ENCODE results near the gene KDM6A. TPM values are rescaled to one million over a fixed set of nuclear protein-coding genes. Genes with fewer than 3 reads are reported as not detected.
A peak's percentile ranks its signal among the peaks of the same experiment; 100 is the strongest.

The KDM6A gene
- total RNA-seq, 1 experiment from 2014 or later = 45.0 TPM

DNA sequence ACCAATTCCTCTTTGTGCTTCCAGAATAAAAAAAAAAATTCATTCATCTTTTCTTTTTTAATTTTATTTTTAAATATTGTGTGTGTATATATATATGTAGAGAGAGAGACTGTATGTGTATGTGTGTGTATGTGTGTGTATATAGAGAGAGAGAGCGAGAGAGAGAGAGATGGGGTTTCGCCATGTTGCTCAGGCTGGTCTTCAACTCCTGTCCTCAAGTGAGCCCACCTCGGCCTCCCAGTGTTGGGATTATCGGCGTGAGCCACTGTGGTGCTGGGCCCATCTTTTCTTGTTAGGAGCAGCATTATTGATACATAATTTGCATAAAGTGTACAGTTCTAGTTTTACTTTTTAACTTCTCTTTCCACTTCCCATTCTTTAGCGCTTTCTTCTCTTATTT lies 33.6 kb downstream of the KDM6A start:
- peaks cover 14% of the 10 kb centered on the region for H3K36me3 Mint-ChIP-seq
- H3K27ac Mint-ChIP-seq = peak overlapping the region; percentile 54; the same call in 1 of the 2 replicates
- no peaks in the 10 kb centered on the region for H3K27me3 Mint-ChIP-seq (ENCODE audit: low read depth)
- no peak for ATAC-seq
- ChIA-PET POLR2A (no interaction called here), CTCF (no interaction called here)
- H3K4me1 Mint-ChIP-seq = peaks cover 41% of the 10 kb centered on the region
- H3K9me3 Mint-ChIP-seq = peaks cover 10% of the 10 kb centered on the region
- no peak overlapping the region for H3K4me3 Mint-ChIP-seq
- no peak for TF ChIP-seq FOXP1 (CRISPR knock-in tag; IDR thresholded peaks at IDR 0.05; ENCODE audit: borderline replicate concordance)
- TF ChIP-seq, protein P1, sequence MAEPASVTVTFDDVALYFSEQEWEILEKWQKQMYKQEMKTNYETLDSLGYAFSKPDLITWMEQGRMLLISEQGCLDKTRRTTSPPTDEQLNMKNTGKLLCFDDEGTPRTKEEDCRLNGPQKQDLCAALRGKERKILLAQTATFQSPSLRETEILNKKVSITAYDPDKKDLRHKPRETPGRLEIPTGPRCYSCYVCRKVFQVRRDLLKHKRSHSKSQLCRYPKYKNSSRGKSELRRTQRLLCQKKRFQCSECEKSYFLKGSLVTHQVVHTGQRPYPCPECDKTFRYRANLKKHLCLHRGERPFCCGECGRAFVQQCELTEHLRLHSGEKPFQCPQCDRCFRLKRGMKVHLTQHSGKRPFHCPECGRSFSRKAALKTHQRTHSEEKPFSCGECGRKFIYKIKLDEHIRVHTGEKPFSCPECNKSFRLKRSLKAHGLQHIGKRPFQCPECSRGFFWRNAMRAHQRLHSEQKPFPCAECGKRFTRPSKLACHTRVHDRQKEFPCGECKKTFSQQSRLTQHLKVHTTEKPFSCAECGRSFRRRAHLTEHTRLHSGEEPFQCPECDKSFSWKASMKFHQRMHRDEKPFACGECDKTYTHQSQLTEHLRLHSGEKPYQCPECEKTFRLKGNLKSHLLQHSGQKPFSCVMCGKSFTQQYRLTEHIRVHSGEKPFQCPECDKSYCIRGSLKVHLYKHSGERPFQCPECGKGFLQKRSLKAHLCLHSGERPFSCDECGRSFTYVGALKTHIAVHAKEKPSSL (CRISPR knock-in tag; conservative IDR thresholded peaks at IDR 0.05) = no peak
- TF ChIP-seq, protein P2, sequence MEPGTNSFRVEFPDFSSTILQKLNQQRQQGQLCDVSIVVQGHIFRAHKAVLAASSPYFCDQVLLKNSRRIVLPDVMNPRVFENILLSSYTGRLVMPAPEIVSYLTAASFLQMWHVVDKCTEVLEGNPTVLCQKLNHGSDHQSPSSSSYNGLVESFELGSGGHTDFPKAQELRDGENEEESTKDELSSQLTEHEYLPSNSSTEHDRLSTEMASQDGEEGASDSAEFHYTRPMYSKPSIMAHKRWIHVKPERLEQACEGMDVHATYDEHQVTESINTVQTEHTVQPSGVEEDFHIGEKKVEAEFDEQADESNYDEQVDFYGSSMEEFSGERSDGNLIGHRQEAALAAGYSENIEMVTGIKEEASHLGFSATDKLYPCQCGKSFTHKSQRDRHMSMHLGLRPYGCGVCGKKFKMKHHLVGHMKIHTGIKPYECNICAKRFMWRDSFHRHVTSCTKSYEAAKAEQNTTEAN (CRISPR knock-in tag; IDR thresholded peaks at IDR 0.05) = no peak
- TF ChIP-seq, protein P3, sequence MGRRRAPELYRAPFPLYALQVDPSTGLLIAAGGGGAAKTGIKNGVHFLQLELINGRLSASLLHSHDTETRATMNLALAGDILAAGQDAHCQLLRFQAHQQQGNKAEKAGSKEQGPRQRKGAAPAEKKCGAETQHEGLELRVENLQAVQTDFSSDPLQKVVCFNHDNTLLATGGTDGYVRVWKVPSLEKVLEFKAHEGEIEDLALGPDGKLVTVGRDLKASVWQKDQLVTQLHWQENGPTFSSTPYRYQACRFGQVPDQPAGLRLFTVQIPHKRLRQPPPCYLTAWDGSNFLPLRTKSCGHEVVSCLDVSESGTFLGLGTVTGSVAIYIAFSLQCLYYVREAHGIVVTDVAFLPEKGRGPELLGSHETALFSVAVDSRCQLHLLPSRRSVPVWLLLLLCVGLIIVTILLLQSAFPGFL (CRISPR knock-in tag; IDR thresholded peaks at IDR 0.05; ENCODE audit: borderline replicate concordance) = no peak
- no peak for TF ChIP-seq CREB1 (CRISPR knock-in tag; IDR thresholded peaks at IDR 0.05)
- TF ChIP-seq ELF4 (CRISPR knock-in tag; IDR thresholded peaks at IDR 0.05; ENCODE audit: low read depth) = no peak
- no peak for TF ChIP-seq NR2C2 (CRISPR knock-in tag; IDR thresholded peaks at IDR 0.05)
- TF ChIP-seq, protein P4, sequence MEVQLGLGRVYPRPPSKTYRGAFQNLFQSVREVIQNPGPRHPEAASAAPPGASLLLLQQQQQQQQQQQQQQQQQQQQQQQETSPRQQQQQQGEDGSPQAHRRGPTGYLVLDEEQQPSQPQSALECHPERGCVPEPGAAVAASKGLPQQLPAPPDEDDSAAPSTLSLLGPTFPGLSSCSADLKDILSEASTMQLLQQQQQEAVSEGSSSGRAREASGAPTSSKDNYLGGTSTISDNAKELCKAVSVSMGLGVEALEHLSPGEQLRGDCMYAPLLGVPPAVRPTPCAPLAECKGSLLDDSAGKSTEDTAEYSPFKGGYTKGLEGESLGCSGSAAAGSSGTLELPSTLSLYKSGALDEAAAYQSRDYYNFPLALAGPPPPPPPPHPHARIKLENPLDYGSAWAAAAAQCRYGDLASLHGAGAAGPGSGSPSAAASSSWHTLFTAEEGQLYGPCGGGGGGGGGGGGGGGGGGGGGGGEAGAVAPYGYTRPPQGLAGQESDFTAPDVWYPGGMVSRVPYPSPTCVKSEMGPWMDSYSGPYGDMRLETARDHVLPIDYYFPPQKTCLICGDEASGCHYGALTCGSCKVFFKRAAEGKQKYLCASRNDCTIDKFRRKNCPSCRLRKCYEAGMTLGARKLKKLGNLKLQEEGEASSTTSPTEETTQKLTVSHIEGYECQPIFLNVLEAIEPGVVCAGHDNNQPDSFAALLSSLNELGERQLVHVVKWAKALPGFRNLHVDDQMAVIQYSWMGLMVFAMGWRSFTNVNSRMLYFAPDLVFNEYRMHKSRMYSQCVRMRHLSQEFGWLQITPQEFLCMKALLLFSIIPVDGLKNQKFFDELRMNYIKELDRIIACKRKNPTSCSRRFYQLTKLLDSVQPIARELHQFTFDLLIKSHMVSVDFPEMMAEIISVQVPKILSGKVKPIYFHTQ (CRISPR knock-in tag; IDR thresholded peaks at IDR 0.05) = no peak
- TF ChIP-seq GABPB1 (CRISPR knock-in tag; IDR thresholded peaks at IDR 0.05) = no peak
- TF ChIP-seq JUN (CRISPR knock-in tag; IDR thresholded peaks at IDR 0.05) = no peak
- no peak for DNase-seq (ENCODE audit: low spot score)

DNA sequence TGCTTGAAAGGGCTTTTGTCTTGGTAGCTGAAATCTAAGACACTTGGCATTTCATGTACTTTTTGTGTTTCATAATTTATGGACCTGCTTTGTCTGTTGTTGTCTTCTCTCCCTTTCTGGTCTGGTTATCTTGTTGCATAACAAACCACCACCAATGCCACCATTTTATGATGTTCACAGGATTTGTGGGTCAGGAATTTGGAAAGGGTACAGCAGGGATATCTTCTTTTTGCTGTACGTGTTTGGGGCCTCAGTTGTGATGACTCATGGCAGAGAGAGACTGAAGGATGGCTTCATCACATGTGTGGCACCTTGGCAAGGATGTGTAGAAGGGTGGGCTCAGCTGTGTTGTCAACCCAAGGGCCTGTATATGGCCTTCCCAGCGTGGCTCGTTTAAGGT lies 35.2 kb downstream of the KDM6A start:
- no peak overlapping the region for H3K4me3 Mint-ChIP-seq
- TF ChIP-seq NR3C1 (CRISPR knock-in tag; conservative IDR thresholded peaks at IDR 0.05; ENCODE audit: low read depth) = no peak
- no peak for TF ChIP-seq SMAD4 (CRISPR knock-in tag; IDR thresholded peaks at IDR 0.05)
- TF ChIP-seq, protein P5, sequence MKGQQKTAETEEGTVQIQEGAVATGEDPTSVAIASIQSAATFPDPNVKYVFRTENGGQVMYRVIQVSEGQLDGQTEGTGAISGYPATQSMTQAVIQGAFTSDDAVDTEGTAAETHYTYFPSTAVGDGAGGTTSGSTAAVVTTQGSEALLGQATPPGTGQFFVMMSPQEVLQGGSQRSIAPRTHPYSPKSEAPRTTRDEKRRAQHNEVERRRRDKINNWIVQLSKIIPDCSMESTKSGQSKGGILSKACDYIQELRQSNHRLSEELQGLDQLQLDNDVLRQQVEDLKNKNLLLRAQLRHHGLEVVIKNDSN (CRISPR knock-in tag; IDR thresholded peaks at IDR 0.05) = no peak
- no peak for TF ChIP-seq SP1 (CRISPR knock-in tag; conservative IDR thresholded peaks at IDR 0.05)
- TF ChIP-seq ZNF396 (CRISPR knock-in tag; IDR thresholded peaks at IDR 0.05; ENCODE audit: borderline replicate concordance) = no peak
- TF ChIP-seq ZBTB21 (CRISPR knock-in tag; IDR thresholded peaks at IDR 0.05; ENCODE audit: borderline replicate concordance) = no peak
- no peak for TF ChIP-seq ATF1 (CRISPR knock-in tag; IDR thresholded peaks at IDR 0.05)
- no peak for TF ChIP-seq RELA (CRISPR knock-in tag; IDR thresholded peaks at IDR 0.05; ENCODE audit: borderline replicate concordance)
- no peak for TF ChIP-seq NR2C2 (CRISPR knock-in tag; IDR thresholded peaks at IDR 0.05)
- peaks cover 15% of the 10 kb centered on the region for H3K36me3 Mint-ChIP-seq
- no peak overlapping the region for H3K27ac Mint-ChIP-seq
- ATAC-seq = no peak
- peaks cover 8% of the 10 kb centered on the region for H3K9me3 Mint-ChIP-seq
- DNase-seq (ENCODE audit: low spot score) = no peak
- ChIA-PET CTCF (no interaction called here), POLR2A (no interaction called here)
- peaks cover 39% of the 10 kb centered on the region for H3K4me1 Mint-ChIP-seq
- no peaks in the 10 kb centered on the region for H3K27me3 Mint-ChIP-seq (ENCODE audit: low read depth)

Measured in WTC11 (cell line).